ENCODE results near the gene DOK4. TPM values are rescaled to one million over a fixed set of nuclear protein-coding genes. Genes with fewer than 3 reads are reported as not detected.

The DOK4 gene
- total RNA-seq, 1 experiment from 2014 or later = 14.4 TPM

DNA sequence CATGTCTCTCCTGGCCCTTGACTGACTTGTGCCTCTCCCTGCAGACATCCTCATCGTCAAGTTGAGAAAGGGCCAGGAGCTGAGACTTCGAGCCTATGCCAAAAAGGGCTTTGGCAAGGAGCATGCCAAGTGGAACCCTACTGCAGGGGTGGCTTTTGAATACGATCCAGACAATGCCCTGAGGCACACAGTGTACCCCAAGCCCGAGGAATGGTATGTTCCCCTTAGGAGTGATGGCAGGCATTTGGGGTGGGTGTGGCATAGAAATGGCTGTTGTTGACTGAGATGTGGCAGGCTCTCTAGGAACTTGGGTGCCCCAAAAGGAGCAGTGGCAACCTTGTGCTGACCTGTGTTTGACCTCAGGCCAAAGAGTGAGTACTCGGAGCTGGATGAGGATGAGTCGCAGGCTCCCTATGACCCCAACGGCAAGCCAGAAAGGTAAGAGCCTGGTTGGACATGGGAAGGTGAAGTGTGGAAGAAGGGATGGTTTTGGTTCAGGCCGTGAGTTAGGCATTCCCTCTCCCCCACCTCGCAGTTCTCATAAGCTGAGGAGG is 16.3 kb downstream of the DOK4 start:
- intact Hi-C loops (cut with micrococcal nuclease) = no loop called here
- Histone ChIP-seq H3K27ac (ENCODE audit: low read depth, low read length) (no peak overlapping the region), H2AFZ (ENCODE audit: low read depth, low read length, poor library complexity, severe bottlenecking) (no peak overlapping the region), H3K36me3 (ENCODE audit: control insufficient read depth in 1 of 2, insufficient read depth in 2 of 2, low read length in 2 of 2) (peaks cover 51 to 67% of the 10 kb centered on the region in 2 experiments; a peak in 3 of 4 replicates), H4K20me1 (ENCODE audit: insufficient read depth) (no peaks in the 10 kb centered on the region), H3K27me3 (ENCODE audit: insufficient read depth, low read length) (no peaks in the 10 kb centered on the region), H3K9ac (ENCODE audit: low read length) (no peak overlapping the region), H3K4me3 (replicated peaks in 1 of 2; ENCODE audit: low read depth in 1 of 2, low read length in 2 of 2) (no peak overlapping the region), H3K79me2 (ENCODE audit: insufficient read depth, low read length) (peaks cover 15% of the 10 kb centered on the region; the same call in 1 of the 2 replicates), H3K4me2 (ENCODE audit: low read length) (no peak overlapping the region), H3K9me2 (ENCODE audit: insufficient read depth) (no peaks in the 10 kb centered on the region), H3K9me3 (ENCODE audit: control insufficient read depth in 1 of 2, insufficient read depth in 1 of 2, low read depth in 1 of 2, low read length in 2 of 2) (no peaks in the 10 kb centered on the region), H3K4me1 (ENCODE audit: control insufficient read depth in 1 of 2, insufficient read depth in 2 of 2, low read length in 2 of 2) (no peaks in the 10 kb centered on the region)
- ChIA-PET CTCF (no interaction called here), POLR2A (no interaction called here), RAD21 (ENCODE audit: low non-redundant PET in 1 of 2, low total read pairs in 2 of 2, uncharacterized antibody in 2 of 2, unreplicated experiment in 2 of 2) (no interaction called here)
- DNase-seq (ENCODE audit: low read depth, low spot score) (no peak), ATAC-seq (no peak)
- TF ChIP-seq EZH2 (IDR thresholded peaks at IDR 0.05) (no peak), ZFX (IDR thresholded peaks at IDR 0.05) (no peak), SP1 (IDR thresholded peaks at IDR 0.05; ENCODE audit: low read depth) (no peak), ZNF274 (IDR thresholded peaks at IDR 0.05; ENCODE audit: low read depth, low read length) (no peak)
- BruUV-seq (replicated peaks) = no TSS peak

DNA sequence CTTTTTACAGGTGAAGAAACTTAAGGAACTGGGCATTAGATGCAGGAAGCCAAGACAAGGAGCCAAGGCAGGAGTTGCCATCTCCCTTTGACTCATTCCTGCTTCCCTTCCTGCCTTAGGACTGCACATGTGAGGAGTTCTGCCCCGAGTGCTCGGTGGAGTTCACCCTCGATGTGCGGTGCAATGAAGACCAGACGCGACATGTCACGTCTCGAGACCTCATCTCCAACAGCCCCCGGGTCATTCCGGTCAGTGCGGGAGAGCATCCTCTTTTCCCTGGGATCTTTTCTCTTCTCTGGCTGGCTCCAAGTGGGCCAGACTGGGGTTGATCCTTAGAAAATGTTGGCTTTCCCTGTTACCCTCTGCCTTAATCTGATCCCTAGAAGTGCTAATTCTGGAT is 17.2 kb downstream of the DOK4 start:
- CTCF ChIA-PET = no interaction called here
- BruUV-seq (replicated peaks) = no TSS peak
- Histone ChIP-seq H3K27me3 (ENCODE audit: insufficient read depth, low read length) (no peaks in the 10 kb centered on the region), H3K27ac (ENCODE audit: low read depth, low read length) (no peak overlapping the region), H2AFZ (ENCODE audit: low read depth, low read length, poor library complexity, severe bottlenecking) (no peak overlapping the region), H3K4me3 (replicated peaks in 1 of 2; ENCODE audit: low read depth in 1 of 2, low read length in 2 of 2) (no peak overlapping the region), H3K36me3 (ENCODE audit: control insufficient read depth in 1 of 2, insufficient read depth in 2 of 2, low read length in 2 of 2) (peaks cover 58 to 74% of the 10 kb centered on the region in 2 experiments; a peak in 3 of 4 replicates), H4K20me1 (ENCODE audit: insufficient read depth) (no peaks in the 10 kb centered on the region), H3K9me2 (ENCODE audit: insufficient read depth) (no peaks in the 10 kb centered on the region), H3K4me2 (ENCODE audit: low read length) (no peak overlapping the region), H3K4me1 (ENCODE audit: control insufficient read depth in 1 of 2, insufficient read depth in 2 of 2, low read length in 2 of 2) (peaks cover under 1% of the 10 kb centered on the region in 2 experiments; a peak in 1 of 4 replicates), H3K9me3 (ENCODE audit: control insufficient read depth in 1 of 2, insufficient read depth in 1 of 2, low read depth in 1 of 2, low read length in 2 of 2) (no peaks in the 10 kb centered on the region), H3K9ac (ENCODE audit: low read length) (no peak overlapping the region), H3K79me2 (ENCODE audit: insufficient read depth, low read length) (peaks cover 23% of the 10 kb centered on the region)
- DNase-seq (ENCODE audit: low read depth, low spot score) (no peak), ATAC-seq (no peak)
- POLR2A ChIA-PET = no interaction called here
- TF ChIP-seq EGR1 (IDR thresholded peaks at IDR 0.05; ENCODE audit: low read depth) (no peak), ZFX (IDR thresholded peaks at IDR 0.05) (no peak), RAD21 (IDR thresholded peaks at IDR 0.05; ENCODE audit: low read depth) (no peak), EZH2phosphoT487 (IDR thresholded peaks at IDR 0.05; ENCODE audit: borderline replicate concordance) (no peak), ELF1 (IDR thresholded peaks at IDR 0.05; ENCODE audit: borderline replicate concordance, low read depth) (no peak), TCF7L2 (IDR thresholded peaks at IDR 0.05; ENCODE audit: borderline replicate concordance, extremely low read depth, insufficient read depth, insufficient read length) (no peak), ZNF274 (IDR thresholded peaks at IDR 0.05; ENCODE audit: low read depth, low read length) (no peak), SRF (IDR thresholded peaks at IDR 0.05; ENCODE audit: low read depth) (no peak), EZH2 (IDR thresholded peaks at IDR 0.05) (no peak)
- TF ChIP-seq, protein P1, sequence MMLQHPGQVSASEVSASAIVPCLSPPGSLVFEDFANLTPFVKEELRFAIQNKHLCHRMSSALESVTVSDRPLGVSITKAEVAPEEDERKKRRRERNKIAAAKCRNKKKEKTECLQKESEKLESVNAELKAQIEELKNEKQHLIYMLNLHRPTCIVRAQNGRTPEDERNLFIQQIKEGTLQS (IDR thresholded peaks at IDR 0.05) = no peak
- TF ChIP-seq, protein P2, sequence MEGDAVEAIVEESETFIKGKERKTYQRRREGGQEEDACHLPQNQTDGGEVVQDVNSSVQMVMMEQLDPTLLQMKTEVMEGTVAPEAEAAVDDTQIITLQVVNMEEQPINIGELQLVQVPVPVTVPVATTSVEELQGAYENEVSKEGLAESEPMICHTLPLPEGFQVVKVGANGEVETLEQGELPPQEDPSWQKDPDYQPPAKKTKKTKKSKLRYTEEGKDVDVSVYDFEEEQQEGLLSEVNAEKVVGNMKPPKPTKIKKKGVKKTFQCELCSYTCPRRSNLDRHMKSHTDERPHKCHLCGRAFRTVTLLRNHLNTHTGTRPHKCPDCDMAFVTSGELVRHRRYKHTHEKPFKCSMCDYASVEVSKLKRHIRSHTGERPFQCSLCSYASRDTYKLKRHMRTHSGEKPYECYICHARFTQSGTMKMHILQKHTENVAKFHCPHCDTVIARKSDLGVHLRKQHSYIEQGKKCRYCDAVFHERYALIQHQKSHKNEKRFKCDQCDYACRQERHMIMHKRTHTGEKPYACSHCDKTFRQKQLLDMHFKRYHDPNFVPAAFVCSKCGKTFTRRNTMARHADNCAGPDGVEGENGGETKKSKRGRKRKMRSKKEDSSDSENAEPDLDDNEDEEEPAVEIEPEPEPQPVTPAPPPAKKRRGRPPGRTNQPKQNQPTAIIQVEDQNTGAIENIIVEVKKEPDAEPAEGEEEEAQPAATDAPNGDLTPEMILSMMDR (IDR thresholded peaks at IDR 0.05 in 2 of 3, conservative IDR thresholded peaks at IDR 0.05 in 1 of 3; ENCODE audit: borderline replicate concordance in 1 of 3, insufficient read depth in 1 of 3, low read depth in 2 of 3, low read length in 2 of 3) = no peak
- intact Hi-C loops (cut with micrococcal nuclease) = no loop called here
- RAD21 ChIA-PET (ENCODE audit: low non-redundant PET in 1 of 2, low total read pairs in 2 of 2, uncharacterized antibody in 2 of 2, unreplicated experiment in 2 of 2) = no interaction called here
